HG03135 (cell line): ENCODE data around the gene UNC79.

Source experiments
- ATAC-seq: cut with Tn5 transposase; IDR thresholded peaks from one replicate; pipeline ENCODE4 v1.9.1; 2021; ENCODE audit warnings: mild to moderate bottlenecking, moderate library complexity; ENCODE audit not compliant: unreplicated experiment

Gene UNC79

DNA sequence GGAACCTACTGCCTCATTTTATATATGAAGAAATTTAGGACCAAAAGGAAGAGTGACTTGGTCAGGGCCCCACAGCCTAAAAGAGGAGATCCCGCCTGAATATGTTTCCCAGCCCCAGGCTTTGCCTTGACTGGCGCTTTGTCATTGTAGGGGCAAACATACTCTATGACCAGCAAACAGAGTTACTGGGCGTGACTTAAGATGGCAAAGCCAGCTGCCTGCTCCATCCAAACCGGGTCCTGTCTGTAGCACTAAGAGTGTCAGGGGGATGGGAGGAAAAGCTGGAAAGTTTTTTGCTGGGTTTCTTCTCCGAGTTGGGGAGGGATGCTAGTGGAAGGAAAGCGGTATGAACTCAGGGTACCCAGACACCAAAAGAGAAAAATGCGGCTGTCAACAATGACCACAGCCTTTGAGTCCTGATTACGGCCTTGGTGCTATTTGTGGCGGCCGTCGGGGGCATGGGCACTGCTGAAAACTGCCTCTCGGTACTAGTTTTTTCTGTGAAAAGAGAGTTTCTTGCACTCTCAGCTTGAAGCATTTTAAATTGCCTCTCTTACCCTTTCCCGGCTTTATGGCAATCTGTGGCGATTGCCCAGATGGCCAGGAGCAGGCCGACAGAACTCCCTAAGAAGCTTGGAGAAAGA is 274.9 kb downstream of the UNC79 start:
- ATAC-seq: no peak

DNA sequence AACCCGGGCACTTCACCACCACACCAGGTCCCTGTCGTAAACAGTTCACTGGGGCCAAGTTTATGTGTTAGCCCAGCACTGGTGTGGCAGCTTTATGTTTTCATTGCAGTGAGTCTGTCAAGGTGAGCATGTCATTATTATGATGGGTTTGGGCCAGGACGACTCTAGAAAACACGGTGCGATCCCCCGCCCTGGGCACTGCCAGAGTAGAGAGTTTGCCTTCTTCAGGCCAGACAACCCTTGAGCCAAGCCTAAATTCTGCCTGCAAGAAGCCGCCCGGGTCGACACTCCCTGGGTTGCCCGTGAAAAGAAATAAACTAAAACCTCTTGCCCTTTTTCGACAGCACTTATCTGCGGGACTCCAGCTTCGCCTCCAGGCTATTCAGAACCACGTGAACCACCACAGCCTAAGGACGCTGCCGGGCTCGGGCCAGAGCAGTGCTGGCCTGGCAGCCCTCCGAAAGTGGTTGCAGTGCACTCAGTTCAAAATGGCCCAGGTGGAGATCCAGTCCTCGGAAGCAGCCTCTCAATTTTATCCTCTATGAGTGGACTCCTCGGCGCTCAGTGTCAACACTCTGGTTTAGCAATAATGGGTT is 275.7 kb downstream of the UNC79 start:
- ATAC-seq: no peak

DNA sequence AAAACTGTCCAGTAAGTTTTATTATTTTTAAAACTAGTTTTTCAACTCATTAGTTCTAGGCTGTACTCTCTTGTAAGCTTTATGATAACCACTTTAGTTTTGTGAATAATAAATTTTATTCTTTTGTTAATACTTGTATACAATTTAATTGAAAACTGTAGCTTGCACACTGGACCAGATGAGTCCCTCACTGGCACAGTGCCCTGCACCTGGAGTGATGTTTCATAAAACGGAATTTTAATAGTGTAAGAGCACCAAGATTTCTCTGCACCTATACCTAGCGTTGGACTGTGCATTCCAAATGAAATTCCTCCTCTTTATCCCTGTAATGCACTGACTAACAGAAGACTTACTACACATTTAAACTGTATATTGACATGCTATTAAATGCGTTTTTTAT is 276.7 kb downstream of the UNC79 start:
- no peak for ATAC-seq

DNA sequence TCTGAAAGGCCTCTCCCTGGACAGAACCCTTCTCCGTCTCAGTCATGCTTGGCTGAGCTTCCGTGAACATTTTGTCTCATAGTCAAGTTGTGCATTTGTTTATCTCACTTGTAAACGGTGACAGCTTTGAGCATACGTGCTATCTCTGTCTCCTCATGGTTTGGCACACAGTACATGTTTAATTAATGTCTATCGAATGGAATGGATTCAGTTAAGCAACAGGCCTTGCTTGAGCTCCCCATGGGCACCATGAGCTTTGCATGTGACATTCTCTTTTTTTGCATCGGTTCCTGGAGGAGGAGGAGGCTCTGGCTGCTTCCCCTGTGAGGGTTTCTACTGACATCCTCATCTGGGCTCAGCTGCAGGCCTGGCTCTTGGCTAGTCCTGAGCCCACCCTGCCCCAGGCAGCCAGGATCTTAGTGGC is 277.6 kb downstream of the UNC79 start:
- no peak for ATAC-seq

DNA sequence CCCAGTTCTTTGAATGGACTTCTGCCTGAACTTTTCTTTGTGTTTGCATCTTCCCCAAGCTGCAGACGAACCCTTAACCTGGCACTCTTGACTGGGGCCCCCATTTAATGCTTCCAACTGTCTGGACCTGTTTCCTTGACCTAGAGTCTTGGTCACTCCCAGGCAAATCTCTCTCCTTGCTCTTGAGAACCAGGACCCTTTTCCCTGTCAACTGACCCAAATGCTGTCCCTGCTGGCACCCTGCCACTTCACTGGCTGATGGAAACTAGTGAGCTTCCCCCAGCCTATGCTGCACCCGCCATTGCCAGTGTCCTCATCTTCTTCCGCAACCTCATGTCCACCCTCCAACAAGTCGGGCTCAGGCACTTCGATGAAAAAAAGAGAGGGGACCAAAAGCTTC is 278.1 kb downstream of the UNC79 start:
- no peak for ATAC-seq

DNA sequence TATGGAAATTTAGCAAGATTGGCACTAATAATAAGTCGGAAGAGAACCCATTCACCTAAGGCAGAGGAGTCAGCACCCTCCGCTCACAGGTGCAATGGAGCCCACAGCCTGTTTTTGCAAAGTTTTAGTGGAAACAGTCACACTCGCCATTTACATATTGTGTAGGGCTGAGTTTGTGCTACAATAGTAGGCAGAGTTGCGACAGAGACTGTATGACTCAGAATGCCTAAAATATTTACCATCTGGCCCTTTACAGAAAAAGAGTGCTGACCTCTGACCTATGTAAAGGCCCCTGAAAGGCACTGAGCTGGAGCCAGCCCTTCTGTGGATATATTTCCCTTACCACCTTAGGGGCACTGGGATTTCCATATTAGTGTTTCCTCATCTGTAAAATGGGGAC is 278.5 kb downstream of the UNC79 start:
- ATAC-seq: no peak

DNA sequence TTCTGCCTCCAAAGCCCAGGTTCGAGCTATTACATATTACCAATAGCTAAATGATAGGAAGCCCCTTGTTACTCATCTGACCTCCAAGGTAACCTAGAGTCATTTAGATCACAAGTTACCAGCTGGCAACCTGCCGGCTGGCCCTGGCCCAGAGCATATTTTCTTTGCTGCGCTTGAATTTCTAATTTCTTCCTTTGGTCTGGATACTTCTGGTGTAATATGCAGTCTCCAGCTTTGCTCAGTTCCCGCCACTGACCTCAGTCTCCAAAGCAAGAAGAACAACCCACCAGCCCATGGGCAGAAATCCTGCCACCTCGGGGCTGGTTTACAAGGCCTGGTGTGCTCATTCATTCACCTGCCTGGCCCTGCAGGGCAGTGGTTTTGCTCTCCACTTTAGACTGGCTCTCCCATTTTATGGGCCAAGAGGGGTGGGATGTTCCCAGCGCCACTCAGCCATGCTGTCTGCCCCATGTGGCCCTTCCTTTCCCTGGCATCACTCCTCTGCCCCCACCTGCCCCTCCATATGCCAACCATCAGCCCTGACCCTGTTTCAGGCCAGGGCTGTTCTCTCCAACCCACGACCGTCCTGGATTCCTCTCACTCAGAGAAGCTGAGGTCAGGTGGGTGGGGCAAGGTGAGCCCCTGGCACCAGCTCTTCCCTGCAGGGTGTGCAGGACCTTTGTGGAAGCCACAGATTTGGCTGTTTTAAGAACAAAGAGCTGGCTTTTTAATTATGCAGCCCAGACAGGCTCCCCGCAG is 281.5 kb downstream of the UNC79 start:
- ATAC-seq: no peak

DNA sequence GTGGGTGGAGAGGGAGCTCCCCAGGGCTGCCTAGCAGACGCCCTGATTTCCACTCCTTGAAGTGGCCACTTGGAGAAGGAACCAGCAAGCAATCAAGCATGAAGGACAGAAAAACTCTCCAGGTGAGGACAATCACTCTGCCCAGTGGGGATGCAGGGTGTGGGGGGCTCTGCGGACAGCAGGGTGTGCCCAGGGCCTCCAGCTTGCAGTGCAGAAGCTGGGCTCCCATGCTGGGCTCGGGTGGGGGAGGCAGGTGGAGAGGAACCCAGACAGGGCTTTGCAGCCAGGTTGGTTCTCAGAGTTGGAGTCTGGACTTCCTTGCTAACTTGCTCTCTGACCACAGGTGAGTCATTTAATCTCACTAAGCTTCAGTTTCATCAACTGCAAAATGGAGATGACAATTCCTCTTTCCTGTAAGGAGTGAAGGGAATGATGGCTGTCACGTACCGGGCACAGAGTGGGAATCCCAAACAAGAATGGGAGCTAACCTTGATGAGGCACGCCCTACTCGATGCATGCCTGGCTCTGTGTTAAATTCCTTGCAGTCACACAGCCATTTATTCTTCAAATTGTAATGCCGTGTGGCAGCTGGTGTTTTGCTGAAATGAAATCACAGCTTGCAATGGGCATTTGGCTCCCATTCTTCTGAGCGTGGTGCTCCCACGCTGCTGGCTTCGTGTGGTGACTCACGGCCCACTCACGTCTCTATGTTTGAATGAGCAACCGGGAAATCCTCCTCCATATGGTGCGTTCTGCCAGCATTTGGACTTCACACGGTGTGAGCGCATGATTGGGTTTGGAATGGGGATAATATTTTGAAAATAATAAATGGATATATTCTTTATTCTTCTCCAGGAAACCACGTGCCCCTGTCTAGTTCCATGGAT is 282.3 kb downstream of the UNC79 start:
- no peak for ATAC-seq

DNA sequence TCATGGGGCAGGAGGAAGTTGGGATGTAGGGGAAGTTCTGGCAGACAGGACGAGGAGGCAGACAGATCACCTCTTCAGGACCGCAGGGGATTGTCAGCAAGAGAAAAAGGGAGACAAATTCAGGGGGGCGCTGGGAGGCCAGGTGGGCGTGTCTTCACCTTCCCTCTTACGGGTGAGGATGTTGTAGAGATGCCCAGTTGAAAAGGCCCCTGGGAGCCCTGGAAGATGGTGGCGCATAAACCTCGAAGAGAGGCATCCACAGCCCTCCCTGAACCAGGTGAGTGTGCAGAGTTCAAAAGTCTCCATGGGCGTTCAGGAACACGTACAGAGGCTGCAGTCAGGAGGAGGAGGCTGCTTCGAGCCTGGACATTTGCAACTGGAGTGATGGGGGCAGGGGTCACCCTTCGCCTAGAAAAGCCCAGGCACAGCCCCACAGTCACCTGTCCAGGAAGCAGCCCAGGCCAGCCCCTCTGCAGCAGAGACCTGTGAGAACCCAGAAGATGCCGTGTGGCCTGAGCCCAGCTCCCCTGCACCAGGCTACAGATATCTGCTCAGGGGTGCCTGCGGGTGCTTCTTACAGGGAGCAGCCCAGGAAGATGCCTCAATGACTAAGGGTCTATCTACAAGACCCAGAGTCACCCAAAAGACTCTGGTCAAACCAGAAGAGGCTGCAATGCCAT is 283.1 kb downstream of the UNC79 start:
- no peak for ATAC-seq

DNA sequence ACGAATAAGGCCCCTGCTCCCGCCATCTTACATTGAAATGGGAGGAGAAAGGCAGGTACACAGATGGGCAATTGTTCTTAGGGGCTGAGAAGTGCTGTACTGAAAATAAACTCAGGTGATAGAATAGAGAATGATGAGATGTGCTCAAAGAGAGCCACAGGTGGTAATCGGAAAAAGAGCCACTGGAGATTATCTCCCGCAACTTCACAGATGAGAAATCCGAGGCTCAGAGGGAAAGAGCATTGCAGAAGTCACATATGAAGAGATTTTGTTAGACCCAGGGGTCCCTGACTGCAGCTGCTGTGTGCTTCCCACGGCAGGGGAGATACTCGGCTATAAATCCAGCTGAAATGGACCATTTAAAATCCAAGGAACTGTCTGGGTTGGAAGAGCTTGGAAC is 283.9 kb downstream of the UNC79 start:
- ATAC-seq: no peak

DNA sequence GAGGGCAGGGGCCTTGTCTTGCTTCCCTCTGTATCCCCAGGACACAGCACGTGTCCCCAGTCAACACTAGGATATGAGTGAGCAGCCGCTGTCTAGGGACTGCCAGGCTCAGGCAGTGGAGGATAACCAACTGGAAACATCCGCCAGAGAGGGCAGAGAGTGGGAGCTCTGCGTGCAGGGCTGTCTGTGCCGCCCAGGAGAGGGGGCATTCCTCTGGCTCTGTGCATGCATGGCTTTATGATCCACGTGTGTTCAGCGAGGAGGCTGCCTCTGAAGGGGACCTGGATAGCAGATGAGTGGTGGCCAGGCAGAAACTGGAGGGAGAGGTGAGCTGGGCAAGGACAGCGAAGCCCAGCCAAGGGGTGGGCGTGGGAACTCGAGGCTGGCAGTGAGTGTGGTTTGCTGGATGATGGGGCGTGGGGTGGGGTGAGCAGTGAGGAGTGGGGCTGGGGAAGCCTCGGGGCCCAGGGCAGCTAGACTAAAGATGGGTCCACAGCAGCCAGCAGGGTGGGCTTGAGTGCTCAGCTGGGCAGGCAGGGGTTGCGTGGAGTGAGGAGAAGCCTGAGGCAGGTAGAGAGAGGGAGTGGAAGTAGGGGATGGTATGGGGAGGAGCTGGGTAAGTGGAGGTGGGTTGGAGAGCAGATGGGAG is 284.7 kb downstream of the UNC79 start:
- no peak for ATAC-seq

DNA sequence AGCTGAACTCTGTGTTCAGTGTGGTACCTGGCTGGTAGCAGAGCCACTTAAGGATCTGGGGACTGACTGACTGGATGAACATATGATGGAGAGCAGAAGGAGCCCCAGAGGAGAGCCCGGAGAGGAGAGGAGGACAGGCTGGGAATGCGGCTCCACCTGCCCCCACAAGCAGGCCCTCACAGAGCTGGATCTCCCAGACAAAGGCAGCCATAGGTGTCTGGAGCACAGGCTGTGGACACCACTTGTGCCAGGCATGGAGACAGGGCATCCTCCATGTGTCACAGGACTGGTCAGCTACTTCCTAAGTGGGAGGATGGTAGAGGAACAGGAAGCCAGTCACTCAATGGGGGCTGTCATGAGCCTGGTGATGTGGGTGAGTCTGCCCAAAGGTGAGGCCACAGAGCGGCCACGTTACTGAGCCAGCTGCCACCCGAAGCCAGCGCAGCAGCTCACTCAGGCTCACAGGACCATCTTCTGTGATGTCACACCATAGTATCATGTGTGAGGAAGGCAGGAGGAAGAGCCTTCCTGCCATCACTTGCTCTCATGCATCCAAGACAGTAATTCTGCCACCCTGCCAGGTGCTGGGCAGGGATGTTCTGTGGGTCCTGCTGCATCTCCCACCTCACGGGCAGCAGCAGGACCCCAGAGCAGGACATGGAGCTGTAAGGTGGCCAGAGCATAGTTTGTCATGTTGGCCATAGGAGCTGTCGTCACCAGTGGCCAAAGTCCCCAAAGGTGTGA is 285.4 kb downstream of the UNC79 start:
- ATAC-seq: no peak

DNA sequence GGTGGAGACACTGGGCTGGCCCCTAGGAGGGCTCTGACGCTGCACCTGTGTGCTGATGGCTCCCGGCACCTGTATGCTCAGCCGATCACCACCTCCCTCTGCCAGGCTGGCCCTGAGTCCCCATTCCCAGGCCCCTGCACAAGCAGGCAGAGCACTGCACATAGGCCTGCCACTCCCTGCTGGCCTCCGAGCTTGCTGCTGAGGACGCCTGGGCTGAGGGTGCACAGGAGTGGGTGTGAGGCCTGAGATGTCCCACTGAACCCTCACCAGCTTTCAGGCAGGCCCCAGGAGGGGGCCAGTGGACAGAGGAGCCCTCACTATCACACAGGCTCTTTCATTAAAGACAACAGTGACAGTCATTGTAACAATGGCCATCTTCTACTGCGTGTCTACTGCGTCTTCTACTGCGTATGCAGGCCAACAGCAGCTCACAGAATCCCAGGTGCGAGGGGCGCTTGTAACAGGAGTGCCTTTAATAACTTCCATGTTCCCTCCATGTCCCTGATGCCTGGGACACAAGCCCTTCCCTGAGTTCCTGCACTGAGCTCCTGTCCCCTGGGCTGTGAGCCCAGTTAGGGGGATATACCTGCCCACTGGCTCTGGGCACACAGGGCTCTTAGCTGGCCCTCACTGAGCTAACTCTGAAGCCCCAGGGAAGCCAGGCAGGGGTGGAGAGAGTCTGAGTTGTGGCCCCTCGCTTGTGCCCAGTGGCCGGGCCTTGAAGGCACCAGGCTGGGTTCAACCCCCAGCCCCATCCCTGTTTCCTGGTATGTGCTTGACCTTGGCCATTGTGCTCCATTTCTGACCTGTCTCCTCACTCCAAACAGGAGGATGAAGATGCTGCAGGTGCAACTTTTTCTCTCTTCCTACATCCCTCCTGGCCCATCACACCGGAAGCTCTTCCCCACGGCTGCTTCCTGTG is 286.3 kb downstream of the UNC79 start:
- ATAC-seq: no peak

DNA sequence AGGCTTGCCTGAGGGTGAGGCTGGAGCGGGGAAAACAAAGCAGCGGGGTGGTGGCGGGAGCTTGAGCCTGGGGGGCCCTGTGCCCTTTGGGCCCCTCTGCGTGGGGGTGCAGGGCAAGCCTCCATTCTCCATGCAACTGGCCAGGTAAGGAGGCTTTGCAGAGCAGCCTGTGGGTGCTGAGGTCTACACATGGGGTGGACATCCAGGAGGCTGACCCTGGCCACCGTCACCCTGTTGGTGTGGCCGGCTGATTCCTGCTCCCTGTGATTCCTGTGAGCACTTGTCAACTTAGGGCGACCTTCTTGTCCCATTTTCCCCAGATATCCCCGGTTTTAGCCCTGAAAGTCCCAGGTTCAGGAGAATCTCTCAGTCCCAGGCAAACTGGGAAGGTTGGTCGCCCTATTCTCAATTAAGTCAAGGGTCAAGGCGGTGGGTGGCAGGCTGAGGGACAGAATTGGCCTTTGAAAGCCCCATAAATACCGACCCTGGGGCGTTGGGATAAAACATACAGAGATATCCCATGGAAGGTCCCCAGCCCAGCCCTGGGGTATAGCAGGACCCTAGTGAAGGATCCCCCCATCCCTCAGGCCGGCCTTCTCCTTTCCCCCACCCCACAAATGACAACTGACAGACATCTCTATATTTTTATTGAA is 287.1 kb downstream of the UNC79 start:
- ATAC-seq: no peak

DNA sequence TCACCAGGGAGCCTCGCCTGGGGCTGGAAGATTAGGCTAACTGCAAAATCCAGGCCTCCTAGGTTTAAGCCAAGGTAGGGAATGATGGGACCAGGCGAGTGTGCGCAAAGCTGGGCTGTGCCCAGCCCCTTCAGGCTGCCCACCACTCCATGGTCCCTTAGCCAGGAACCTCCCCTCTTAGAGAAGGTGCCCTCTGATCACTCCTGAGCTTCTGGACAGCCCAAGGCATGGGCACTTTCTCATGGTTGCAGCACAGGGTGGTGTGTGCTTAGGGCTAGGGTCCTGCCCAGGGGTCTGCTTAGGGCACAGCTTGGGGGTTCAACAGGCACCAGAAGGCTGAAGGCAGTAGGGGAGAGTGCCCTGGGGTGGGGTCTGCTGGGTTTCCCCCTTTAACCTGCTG is 288.5 kb downstream of the UNC79 start:
- no peak for ATAC-seq

DNA sequence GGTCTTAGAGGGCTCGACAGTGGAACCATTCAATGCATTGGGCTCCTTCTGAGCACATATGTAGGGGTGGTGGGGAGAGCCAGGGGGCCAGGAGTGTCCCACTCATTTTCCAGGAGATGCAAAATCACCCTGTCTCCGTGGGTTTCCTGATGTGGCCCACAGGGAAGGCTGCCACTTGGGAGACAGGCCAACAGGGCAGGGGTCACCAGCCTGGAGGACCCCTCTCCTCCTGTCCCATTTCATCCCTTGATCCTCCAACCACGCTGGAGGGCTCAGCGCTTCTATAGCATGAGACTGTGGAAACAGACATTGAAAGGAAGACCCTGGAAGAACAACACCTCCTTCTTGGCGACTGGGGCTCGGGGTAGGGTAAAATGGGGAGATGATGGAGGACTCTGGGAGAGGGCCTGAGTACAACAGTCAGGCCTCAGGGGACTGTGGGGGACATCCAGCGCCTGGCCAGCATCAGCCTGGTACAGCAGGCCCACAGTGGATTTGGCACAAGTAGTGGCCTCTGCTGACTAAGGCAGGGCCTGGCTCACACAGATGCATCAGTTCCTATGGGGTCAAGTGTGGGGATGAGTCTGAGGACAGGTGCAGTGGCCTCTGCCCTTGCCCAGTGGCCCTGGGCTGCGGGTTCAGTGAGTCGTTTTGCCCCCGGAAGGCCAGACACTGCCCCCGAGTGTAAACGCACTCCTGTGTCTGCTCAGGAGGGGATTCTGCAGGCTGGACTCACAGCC is 289.5 kb downstream of the UNC79 start:
- no peak for ATAC-seq

DNA sequence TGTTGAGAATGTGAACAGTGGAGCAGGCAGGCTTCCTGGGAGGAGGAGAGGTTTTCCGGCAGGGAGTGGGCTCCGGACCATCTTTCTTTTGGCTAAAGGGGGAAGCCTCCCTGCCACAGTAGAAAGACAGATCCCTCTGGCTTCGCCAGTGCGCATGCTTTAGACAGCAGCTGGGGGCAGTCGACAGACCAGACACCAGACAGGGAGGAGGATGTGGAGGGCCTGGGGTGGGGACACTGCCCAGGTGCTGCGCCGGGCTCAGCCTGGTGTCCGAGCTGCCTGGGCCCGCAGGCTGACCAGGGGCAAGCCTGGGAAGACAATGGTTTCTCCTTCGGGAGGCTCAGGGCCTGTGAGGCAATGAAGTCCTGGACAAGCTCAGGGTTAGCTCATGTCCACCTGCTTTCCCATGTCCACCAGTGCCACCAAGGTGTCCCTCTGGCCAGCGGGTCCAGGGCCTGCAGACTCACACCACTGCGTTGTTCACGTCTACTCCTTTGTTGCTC is 290.3 kb downstream of the UNC79 start:
- ATAC-seq: no peak
